HepG2 (cell line): ENCODE data around the gene TYROBP.

Experiments
- DR1 ChIP-seq: sonication (generic); formaldehyde crosslinking; IDR thresholded peaks from 2 replicates; pipeline ENCODE4 v1.8.0; 2021; ENCODE audit warnings: mild to moderate bottlenecking, missing genetic modification reagents, inconsistent platforms
- HDAC2 ChIP-seq: sonication (generic); formaldehyde crosslinking; IDR thresholded peaks from 2 replicates; pipeline ENCODE4 v1.4.0; 2020; ENCODE audit warnings: missing genetic modification reagents
- YY1 ChIP-seq: IDR thresholded peaks from 2 replicates; pipeline ENCODE4 v1.6.1; 2011; ENCODE audit warnings: low read length, low read depth, moderate library complexity, mild to moderate bottlenecking; ENCODE audit not compliant: insufficient read depth, insufficient replicate concordance
- ZNF816 ChIP-seq: sonication (generic); formaldehyde crosslinking; IDR thresholded peaks from 2 replicates; pipeline ENCODE4 v1.8.0; 2022; ENCODE audit warnings: missing genetic modification reagents, mild to moderate bottlenecking, borderline replicate concordance

- TF ChIP-seq HDAC2 (peak; percentile 44; the same call in 1 of the 2 replicates), ZNF816 (CRISPR knock-in tag) (no peak), YY1 (no peak), DR1 (CRISPR knock-in tag) (no peak)
Observed at GRCh38 chr19:35942235-35942634, 34.1 kb upstream of the TYROBP start.
